ENCODE results near the gene MICA.

The MICA gene

DNA sequence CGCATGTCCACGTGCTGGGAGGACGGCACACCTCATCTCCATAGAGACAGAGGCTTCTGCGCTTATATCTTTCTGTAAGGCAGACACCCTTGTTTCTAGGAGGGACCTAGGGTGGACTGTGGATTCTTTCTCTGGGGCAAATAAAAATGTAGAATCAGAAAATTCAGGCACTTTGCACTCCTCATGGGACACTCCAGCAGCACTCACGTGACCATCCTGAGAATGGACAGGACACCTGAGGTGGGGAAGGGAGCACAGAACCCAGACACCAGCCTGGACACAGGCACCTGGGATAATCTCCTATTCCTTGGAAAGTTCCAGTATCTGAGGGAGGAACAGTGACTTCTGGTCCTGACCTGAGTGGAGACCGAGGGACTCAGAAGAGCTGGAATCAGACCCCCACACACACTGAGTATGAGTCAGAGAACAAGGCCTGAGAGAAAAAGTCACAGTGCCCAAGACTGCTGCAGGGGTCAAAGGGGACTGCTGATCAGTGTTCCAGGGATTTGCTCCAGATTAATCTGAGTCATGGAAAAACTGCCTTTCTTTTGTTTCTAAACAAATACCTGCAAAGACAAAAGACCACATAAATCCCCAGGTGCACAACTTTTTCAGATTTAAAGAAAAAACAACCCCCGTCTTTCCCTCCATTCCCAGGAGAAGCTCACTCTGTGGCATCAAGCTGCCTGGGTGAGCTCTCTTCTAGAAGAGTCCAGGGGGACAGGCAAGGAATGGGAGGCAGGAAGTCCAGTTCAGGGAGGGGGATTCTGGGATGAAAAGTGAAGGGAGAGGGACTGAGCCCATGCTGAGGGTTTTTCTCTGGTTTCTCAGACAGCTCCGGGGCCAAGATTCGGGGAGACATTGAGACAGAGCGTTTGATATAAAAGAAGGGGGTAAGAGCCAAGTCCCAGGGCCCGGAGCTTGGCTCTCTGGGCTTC lies 58.9 kb downstream of the MICA start:
- DNase-seq: no peak

GRCh38 chr6:31462964-31463870 lies 59.8 kb downstream of the MICA start:
- peak; percentile 18 for DNase-seq

- DNase-seq: no peak
Measured at GRCh38 chr6:31464252-31465184, 61.1 kb downstream of the MICA start.
